Liver (tissue), 9 donors: ENCODE results near the gene ASTN1. TPM values are rescaled to one million over a fixed set of nuclear protein-coding genes. Genes with fewer than 3 reads are reported as not detected.

Source experiments
- DNase-seq: peaks from one replicate; pipeline ENCODE4 v3.0.0-alpha.2; 2017; ENCODE audit warnings: low spot score
- H3K27ac ChIP-seq, 2 donors: one replicate each; pipeline ENCODE4 v1.7.0; 2013; ENCODE audit warnings: inconsistent platforms in 2 of 2, low read length in 2 of 2, control low read depth in 1 of 2, low read depth in 1 of 2, mild to moderate bottlenecking in 1 of 2
- H3K27me3 ChIP-seq, 4 donors: one replicate each; pipeline versions ENCODE4 v1.6.1 to v1.7.0; 2013; ENCODE audit warnings: low read length in 3 of 4, inconsistent platforms in 1 of 4, mild to moderate bottlenecking in 1 of 4, moderate library complexity in 1 of 4; ENCODE audit not compliant: control insufficient read depth in 4 of 4, insufficient read depth in 4 of 4
- H3K36me3 ChIP-seq, 4 donors: one replicate each; pipeline versions ENCODE4 v1.6.1 to v1.7.0; 2013; ENCODE audit warnings: low read length in 3 of 4, mild to moderate bottlenecking in 3 of 4, low read depth in 1 of 4, moderate library complexity in 1 of 4; ENCODE audit not compliant: control insufficient read depth in 4 of 4, insufficient read depth in 3 of 4
- H3K4me1 ChIP-seq, 4 donors: one replicate each; pipeline versions ENCODE4 v1.6.1 to v1.7.0; 2013; ENCODE audit warnings: low read length in 3 of 4, mild to moderate bottlenecking in 3 of 4, moderate library complexity in 1 of 4; ENCODE audit not compliant: control insufficient read depth in 4 of 4, insufficient read depth in 4 of 4
- H3K4me3 ChIP-seq, 3 donors: one replicate each; pipeline versions ENCODE4 v1.6.1 to v1.7.0; 2013; ENCODE audit warnings: low read length in 3 of 3, control low read depth in 1 of 3, low read depth in 1 of 3, mild to moderate bottlenecking in 1 of 3
- H3K9ac ChIP-seq, 2 donors: one replicate each; pipeline ENCODE4 v1.7.0; 2013; ENCODE audit warnings: low read length in 2 of 2, mild to moderate bottlenecking in 2 of 2, moderate library complexity in 2 of 2, control low read depth in 1 of 2, low read depth in 1 of 2
- H3K9me3 ChIP-seq, 4 donors: one replicate each; pipeline versions ENCODE4 v1.6.1 to v1.7.0; 2013; ENCODE audit warnings: low read length in 3 of 4; ENCODE audit not compliant: control insufficient read depth in 4 of 4
- ATF3 ChIP-seq: IDR thresholded peaks from 2 replicates; pipeline ENCODE4 v1.6.1; 2016; ENCODE audit warnings: antibody characterized with exemption
- EGR1 ChIP-seq, 2 donors: IDR thresholded peaks; 2 replicates each; pipeline ENCODE4 v1.6.1; 2016 to 2018; ENCODE audit warnings: antibody characterized with exemption in 2 of 2, low read depth in 2 of 2
- FOXA1 ChIP-seq: IDR thresholded peaks from 2 replicates; pipeline ENCODE4 v1.6.1; 2016; ENCODE audit warnings: antibody characterized with exemption
- FOXA2 ChIP-seq: IDR thresholded peaks from 2 replicates; pipeline ENCODE4 v1.6.1; 2016; ENCODE audit warnings: antibody characterized with exemption
- GABPA ChIP-seq, 2 donors: IDR thresholded peaks in 1 of 2; conservative IDR thresholded peaks in 1 of 2; 2 replicates each; pipeline ENCODE4 v1.6.1; 2016; ENCODE audit warnings: antibody characterized with exemption in 2 of 2, mild to moderate bottlenecking in 1 of 2, moderate library complexity in 1 of 2
- HNF4A ChIP-seq, 2 donors: conservative IDR thresholded peaks; 2 replicates each; pipeline ENCODE4 v1.6.1; 2016; ENCODE audit warnings: antibody characterized with exemption in 2 of 2, mild to moderate bottlenecking in 2 of 2
- HNF4G ChIP-seq: IDR thresholded peaks from 2 replicates; pipeline ENCODE4 v1.6.1; 2016; ENCODE audit warnings: antibody characterized with exemption
- JUND ChIP-seq, 2 donors: IDR thresholded peaks; 2 replicates each; pipeline ENCODE4 v1.6.1; 2016; ENCODE audit warnings: antibody characterized with exemption in 2 of 2
- MAX ChIP-seq: IDR thresholded peaks from 2 replicates; pipeline ENCODE4 v1.6.1; 2016; ENCODE audit warnings: antibody characterized with exemption
- NR2F2 ChIP-seq: IDR thresholded peaks from 2 replicates; pipeline ENCODE4 v1.6.1; 2016; ENCODE audit warnings: antibody characterized with exemption
- RAD21 ChIP-seq, 2 donors: IDR thresholded peaks; 2 replicates each; pipeline ENCODE4 v1.6.1; 2016; ENCODE audit warnings: antibody characterized with exemption in 2 of 2, mild to moderate bottlenecking in 2 of 2
- REST ChIP-seq: IDR thresholded peaks from 2 replicates; pipeline ENCODE4 v1.6.1; 2016; ENCODE audit warnings: antibody characterized with exemption, mild to moderate bottlenecking
- RXRA ChIP-seq, 2 donors: IDR thresholded peaks; 2 replicates each; pipeline ENCODE4 v1.6.1; 2017 to 2018; ENCODE audit warnings: antibody characterized with exemption in 2 of 2, mild to moderate bottlenecking in 1 of 2
- SP1 ChIP-seq: IDR thresholded peaks from 2 replicates; pipeline ENCODE4 v1.6.1; 2018; ENCODE audit warnings: antibody characterized with exemption, mild to moderate bottlenecking
- TAF1 ChIP-seq: conservative IDR thresholded peaks from 2 replicates; pipeline ENCODE4 v1.6.1; 2016; ENCODE audit warnings: antibody characterized with exemption, mild to moderate bottlenecking
- YY1 ChIP-seq: IDR thresholded peaks from 2 replicates; pipeline ENCODE4 v1.6.1; 2016; ENCODE audit warnings: antibody characterized with exemption, mild to moderate bottlenecking
- WGBS: extraction: QIAGEN DNeasy Blood & Tissue Kit; methylation state at CpG from one replicate; pipeline ENCODE4 v1.1.7; 2013; 5-methylcytosine and 5-hydroxymethylcytosine counted together
- polyA plus RNA-seq, 2 donors: library from polyadenylated mRNA; stranded (reverse) in 1 of 2; unstranded in 1 of 2; fragments of 200-250 nt in 1 of 2; fragments of >200 nt in 1 of 2; fragmentation: Nextera tagmentation in 1 of 2; extraction: Ambion mirVana in 1 of 2; gene quantifications; one replicate each; pipeline versions ENCODE4 v1.2.1 to v1.2.3, GENCODE V29; 2013 to 2015
- total RNA-seq, 2 donors: library from RNA; depleted of rRNA; stranded (reverse); fragments of >200 nt; gene quantifications; one replicate each; pipeline ENCODE4 v1.2.3, GENCODE V29; 2014
- TF ChIP-seq, protein P1 (sequence below): IDR thresholded peaks from 2 replicates; pipeline ENCODE4 v1.6.1; 2016; ENCODE audit warnings: antibody characterized with exemption
- TF ChIP-seq, protein P2 (sequence below): fragments of 150-350 bp; IDR thresholded peaks from 2 replicates; pipeline ENCODE4 v1.5.1; 2017; ENCODE audit warnings: improper control_type of control experiment, low read depth, low read length; ENCODE audit not compliant: missing input control
- donor health status: healthy.
- donor health status: healthy.
- donor health status: healthy.
- donor health status: healthy.
- donor health status: healthy.

Gene ASTN1
- total and polyA plus RNA-seq, 4 donors, result 0.10 to 0.28 (median 0.18) TPM

DNA sequence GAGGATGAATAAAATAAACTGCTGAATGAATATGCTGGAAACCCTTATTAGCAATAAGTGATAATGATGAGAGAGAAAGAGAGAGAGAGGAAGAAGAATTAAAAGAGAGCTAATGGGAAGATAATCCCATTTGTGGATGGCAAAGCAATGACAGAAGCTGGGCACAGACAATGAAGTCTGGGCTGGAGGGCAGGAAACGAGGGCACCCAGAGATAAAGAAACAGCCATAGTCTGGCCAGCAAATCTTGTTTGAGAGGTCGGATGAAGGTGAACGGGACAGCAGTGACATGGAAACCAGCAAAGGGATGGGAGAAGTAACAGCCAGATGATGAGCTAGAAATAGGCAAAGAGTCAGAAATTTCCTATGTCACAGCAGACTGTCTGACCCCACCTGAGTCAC lies 155.9 kb downstream of the ASTN1 start:
- H3K4me1 ChIP-seq, result no peaks in the 10 kb centered on the region
- no peaks in the 10 kb centered on the region for H3K36me3 ChIP-seq
- no peaks in the 10 kb centered on the region for H3K9me3 ChIP-seq
- WGBS, result 62% methylated on average over 3 of the region's 3 CpGs
- no peak overlapping the region for H3K27ac ChIP-seq
- no peak overlapping the region for H3K9ac ChIP-seq
- H3K4me3 ChIP-seq, result no peak overlapping the region
- no peaks in the 10 kb centered on the region for H3K27me3 ChIP-seq
- no peak for DNase-seq
- TF ChIP-seq FOXA1 (no peak), GABPA (IDR thresholded peaks at IDR 0.05 in 1 of 2, conservative IDR thresholded peaks at IDR 0.05 in 1 of 2) (no peak), HNF4A (conservative IDR thresholded peaks at IDR 0.05) (no peak), ATF3 (no peak)

- DNase-seq, result no peak
- Histone ChIP-seq H3K4me3 (no peak overlapping the region), H3K9ac (no peak overlapping the region), H3K4me1 (no peaks in the 10 kb centered on the region), H3K9me3 (no peaks in the 10 kb centered on the region), H3K27ac (no peak overlapping the region), H3K36me3 (no peaks in the 10 kb centered on the region), H3K27me3 (no peaks in the 10 kb centered on the region)
- no peak for TF ChIP-seq EGR1 (IDR thresholded peaks at IDR 0.05; ENCODE audit: low read depth in 2 of 2)
- TF ChIP-seq FOXA2, result no peak
- TF ChIP-seq, protein P1, sequence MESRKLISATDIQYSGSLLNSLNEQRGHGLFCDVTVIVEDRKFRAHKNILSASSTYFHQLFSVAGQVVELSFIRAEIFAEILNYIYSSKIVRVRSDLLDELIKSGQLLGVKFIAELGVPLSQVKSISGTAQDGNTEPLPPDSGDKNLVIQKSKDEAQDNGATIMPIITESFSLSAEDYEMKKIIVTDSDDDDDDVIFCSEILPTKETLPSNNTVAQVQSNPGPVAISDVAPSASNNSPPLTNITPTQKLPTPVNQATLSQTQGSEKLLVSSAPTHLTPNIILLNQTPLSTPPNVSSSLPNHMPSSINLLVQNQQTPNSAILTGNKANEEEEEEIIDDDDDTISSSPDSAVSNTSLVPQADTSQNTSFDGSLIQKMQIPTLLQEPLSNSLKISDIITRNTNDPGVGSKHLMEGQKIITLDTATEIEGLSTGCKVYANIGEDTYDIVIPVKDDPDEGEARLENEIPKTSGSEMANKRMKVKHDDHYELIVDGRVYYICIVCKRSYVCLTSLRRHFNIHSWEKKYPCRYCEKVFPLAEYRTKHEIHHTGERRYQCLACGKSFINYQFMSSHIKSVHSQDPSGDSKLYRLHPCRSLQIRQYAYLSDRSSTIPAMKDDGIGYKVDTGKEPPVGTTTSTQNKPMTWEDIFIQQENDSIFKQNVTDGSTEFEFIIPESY, result no peak
- no peak for TF ChIP-seq HNF4A (conservative IDR thresholded peaks at IDR 0.05)
- no peak for TF ChIP-seq HNF4G
- TF ChIP-seq ATF3, result no peak
- TF ChIP-seq RXRA (IDR thresholded peaks at IDR 0.05), result no peak
- no peak for TF ChIP-seq TAF1
- no peak for TF ChIP-seq FOXA1
- TF ChIP-seq NR2F2, result no peak
- TF ChIP-seq MAX, result no peak
- TF ChIP-seq REST, result no peak
- TF ChIP-seq YY1, result no peak
- TF ChIP-seq, protein P2, sequence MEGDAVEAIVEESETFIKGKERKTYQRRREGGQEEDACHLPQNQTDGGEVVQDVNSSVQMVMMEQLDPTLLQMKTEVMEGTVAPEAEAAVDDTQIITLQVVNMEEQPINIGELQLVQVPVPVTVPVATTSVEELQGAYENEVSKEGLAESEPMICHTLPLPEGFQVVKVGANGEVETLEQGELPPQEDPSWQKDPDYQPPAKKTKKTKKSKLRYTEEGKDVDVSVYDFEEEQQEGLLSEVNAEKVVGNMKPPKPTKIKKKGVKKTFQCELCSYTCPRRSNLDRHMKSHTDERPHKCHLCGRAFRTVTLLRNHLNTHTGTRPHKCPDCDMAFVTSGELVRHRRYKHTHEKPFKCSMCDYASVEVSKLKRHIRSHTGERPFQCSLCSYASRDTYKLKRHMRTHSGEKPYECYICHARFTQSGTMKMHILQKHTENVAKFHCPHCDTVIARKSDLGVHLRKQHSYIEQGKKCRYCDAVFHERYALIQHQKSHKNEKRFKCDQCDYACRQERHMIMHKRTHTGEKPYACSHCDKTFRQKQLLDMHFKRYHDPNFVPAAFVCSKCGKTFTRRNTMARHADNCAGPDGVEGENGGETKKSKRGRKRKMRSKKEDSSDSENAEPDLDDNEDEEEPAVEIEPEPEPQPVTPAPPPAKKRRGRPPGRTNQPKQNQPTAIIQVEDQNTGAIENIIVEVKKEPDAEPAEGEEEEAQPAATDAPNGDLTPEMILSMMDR, result no peak
- no peak for TF ChIP-seq JUND (IDR thresholded peaks at IDR 0.05)
- no peak for TF ChIP-seq GABPA (IDR thresholded peaks at IDR 0.05 in 1 of 2, conservative IDR thresholded peaks at IDR 0.05 in 1 of 2)
- no peak for TF ChIP-seq SP1
- TF ChIP-seq RAD21 (IDR thresholded peaks at IDR 0.05), result no peak
- WGBS, result 62% methylated on average over 8 of the region's 8 CpGs
Measured at GRCh38 chr1:177007437-177008161, 156.9 kb downstream of the ASTN1 start.
